IMR-90 (cell line): Measurements from ENCODE around the gene RELL2.

Source experiments
- BHLHE40 ChIP-seq: fragments of 150-350 bp; IDR thresholded peaks from 2 replicates; pipeline ENCODE4 v1.6.1; 2016; ENCODE audit warnings: mild to moderate bottlenecking, low read depth, low read length
- CEBPB ChIP-seq: IDR thresholded peaks from 2 replicates; pipeline ENCODE4 v1.6.1; 2012; ENCODE audit warnings: low read depth, low read length, improper control_type of control experiment
- CTCF ChIP-seq: conservative IDR thresholded peaks from 2 replicates; pipeline ENCODE4 v1.5.1; 2012; ENCODE audit warnings: mild to moderate bottlenecking, low read depth, low read length, improper control_type of control experiment
- ELK1 ChIP-seq: fragments of 150-350 bp; IDR thresholded peaks from 2 replicates; pipeline ENCODE4 v1.6.1; 2016; ENCODE audit warnings: low read depth, mild to moderate bottlenecking, low read length, moderate library complexity, borderline replicate concordance
- MAFK ChIP-seq: IDR thresholded peaks from 2 replicates; pipeline ENCODE4 v1.6.1; 2012; ENCODE audit warnings: low read depth, low read length, improper control_type of control experiment
- MAZ ChIP-seq: IDR thresholded peaks from 2 replicates; pipeline ENCODE4 v1.6.1; 2012; ENCODE audit warnings: low read depth, mild to moderate bottlenecking, low read length, improper control_type of control experiment, moderate library complexity, borderline replicate concordance
- MXI1 ChIP-seq: IDR thresholded peaks from 2 replicates; pipeline ENCODE4 v1.6.1; 2012; ENCODE audit warnings: low read depth, mild to moderate bottlenecking, low read length, moderate library complexity, borderline replicate concordance
- NFE2L2 ChIP-seq: fragments of 150-350 bp; IDR thresholded peaks from 2 replicates; pipeline ENCODE4 v1.6.1; 2016; ENCODE audit warnings: low read depth, mild to moderate bottlenecking, low read length
- POLR2A ChIP-seq: IDR thresholded peaks from 2 replicates; pipeline ENCODE4 v1.6.1; 2012; ENCODE audit warnings: mild to moderate bottlenecking, low read depth, low read length
- RAD21 ChIP-seq: IDR thresholded peaks from 2 replicates; pipeline ENCODE4 v1.6.1; 2012; ENCODE audit warnings: low read length, improper control_type of control experiment
- RCOR1 ChIP-seq: IDR thresholded peaks from 2 replicates; pipeline ENCODE4 v1.6.1; 2012; ENCODE audit warnings: mild to moderate bottlenecking, low read length, improper control_type of control experiment; ENCODE audit not compliant: insufficient replicate concordance
- USF2 ChIP-seq: fragments of 150-350 bp; IDR thresholded peaks from 2 replicates; pipeline ENCODE4 v1.6.1; 2017; ENCODE audit warnings: mild to moderate bottlenecking, antibody characterized with exemption, low read length, low read depth

- TF ChIP-seq RAD21, result 0 out of 2 replicates have a peak, but pooled peaks have one; percentile 18
- TF ChIP-seq CTCF, result peak; percentile 34
- peak; percentile 55; the same call in 1 of the 2 replicates for TF ChIP-seq MXI1
- TF ChIP-seq CEBPB, result no peak
- no peak for TF ChIP-seq POLR2A
- no peak for TF ChIP-seq NFE2L2
- TF ChIP-seq BHLHE40, result peak; percentile 46; the same call in 1 of the 2 replicates
- no peak for TF ChIP-seq USF2
- TF ChIP-seq RCOR1, result no peak
- peak; percentile 24; the same call in 1 of the 2 replicates for TF ChIP-seq MAZ
- TF ChIP-seq MAFK, result no peak
- no peak for TF ChIP-seq ELK1
These were observed 1.1 kb downstream of the RELL2 start for GRCh38 chr5:141637767-141638419.
